Left forelimb (tissue), 1 donor: ENCODE measurements around the gene GLIS2.

Source experiments
- DNase-seq: peaks from one replicate; pipeline ENCODE4 v3.0.0-alpha.2; 2018; ENCODE audit warnings: low spot score

GLIS2 gene

DNA sequence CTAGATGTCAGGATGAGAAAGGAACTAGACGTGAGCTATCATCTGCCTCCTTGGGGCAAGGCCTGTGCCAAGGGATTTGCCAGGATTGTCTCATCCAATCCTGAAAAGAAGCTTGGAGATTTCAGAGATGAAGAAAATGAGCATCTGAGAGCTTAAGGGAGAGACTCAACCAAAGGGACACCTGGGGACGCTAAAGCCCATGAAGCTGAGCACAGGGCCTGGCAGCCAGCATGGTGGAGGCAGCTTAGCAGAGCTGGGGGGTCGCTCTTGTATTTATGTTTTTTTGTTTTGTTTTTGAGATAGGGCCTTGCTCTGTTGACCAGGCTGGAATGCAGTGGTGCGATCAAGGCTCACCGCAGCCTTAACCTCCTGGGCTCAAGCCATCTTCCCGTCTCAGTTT, 18.4 kb upstream of the GLIS2 start:
- no peak for DNase-seq

- peak; percentile 85 for DNase-seq
Measured at GRCh38 chr16:4298761-4299522, 16.9 kb upstream of the GLIS2 start.

GRCh38 chr16:4301177-4301576, 14.7 kb upstream of the GLIS2 start:
- no peak for DNase-seq

DNA sequence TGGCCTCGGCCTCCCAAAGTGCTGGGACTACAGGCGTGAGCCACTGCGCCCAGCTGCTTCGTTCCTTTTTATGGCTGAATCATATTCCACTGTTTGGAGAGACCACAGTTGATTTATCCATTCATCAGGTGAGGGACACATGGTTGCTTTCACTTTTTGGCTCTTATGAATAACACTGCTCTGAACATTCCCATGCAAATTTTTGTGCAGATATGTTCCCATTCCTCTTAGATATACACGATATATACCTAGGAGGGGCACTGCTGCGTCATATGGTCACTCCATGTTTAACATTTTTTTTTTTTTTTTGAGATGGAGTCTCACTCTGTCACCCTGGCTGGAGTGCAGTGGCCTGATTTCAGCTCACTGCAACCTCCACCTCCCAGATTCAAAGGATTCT, 13.9 kb upstream of the GLIS2 start:
- DNase-seq, result no peak

DNA sequence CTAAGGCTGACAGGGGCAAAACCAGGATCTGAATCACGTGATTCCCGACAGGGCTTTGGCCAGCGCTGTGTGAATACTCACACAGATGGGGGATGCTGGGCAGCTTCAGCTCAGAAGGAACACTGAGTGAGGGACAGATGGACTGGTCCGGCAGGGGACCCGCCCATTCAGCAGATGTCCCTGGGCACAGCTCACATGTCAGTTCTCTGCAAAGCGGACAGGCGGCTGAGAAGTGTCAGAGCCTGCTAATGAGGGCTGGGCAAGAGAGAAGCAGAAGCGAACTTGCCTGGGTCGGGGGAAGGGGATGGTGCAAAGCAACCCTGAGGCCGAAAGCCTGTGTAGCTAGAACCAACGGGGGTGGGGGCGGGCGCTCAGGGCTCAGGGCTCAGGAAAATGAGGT, 11.9 kb upstream of the GLIS2 start:
- DNase-seq, result no peak

DNA sequence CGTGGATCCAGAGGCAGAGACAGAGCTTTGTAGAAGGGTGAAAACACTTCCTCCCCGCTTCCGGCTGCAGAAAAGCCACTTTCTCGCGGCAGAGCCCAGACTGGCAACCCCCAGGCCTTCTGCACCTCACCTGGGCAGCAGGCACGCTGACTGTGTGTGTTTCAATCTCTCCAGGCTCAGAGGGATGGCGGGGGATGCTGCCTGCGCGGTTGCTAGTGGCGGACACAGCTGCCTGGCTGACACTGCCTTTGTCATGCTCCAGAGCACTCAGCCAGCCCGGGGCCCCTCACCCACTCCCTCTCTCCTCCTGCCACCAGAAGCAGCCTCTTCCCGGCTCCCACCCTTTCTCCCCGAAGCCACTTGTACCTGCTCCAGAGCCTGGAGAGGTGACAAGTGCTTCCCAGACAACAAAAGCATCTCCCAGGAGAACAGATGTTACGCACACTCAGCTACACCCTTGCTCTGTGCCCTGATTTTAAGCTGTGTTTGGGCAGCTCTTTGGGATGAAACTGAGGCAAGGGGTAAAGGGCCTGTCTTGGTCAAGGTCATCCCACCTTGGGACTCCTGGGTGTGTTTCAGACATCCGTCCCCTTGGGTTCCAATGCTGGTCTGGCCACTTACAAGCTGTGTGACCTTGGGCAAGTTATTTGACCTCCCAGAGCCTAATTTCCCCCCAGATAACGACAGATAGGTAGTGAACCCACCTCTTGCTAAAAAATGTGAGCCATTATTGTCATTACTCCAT, 9.2 kb upstream of the GLIS2 start:
- no peak for DNase-seq

DNA sequence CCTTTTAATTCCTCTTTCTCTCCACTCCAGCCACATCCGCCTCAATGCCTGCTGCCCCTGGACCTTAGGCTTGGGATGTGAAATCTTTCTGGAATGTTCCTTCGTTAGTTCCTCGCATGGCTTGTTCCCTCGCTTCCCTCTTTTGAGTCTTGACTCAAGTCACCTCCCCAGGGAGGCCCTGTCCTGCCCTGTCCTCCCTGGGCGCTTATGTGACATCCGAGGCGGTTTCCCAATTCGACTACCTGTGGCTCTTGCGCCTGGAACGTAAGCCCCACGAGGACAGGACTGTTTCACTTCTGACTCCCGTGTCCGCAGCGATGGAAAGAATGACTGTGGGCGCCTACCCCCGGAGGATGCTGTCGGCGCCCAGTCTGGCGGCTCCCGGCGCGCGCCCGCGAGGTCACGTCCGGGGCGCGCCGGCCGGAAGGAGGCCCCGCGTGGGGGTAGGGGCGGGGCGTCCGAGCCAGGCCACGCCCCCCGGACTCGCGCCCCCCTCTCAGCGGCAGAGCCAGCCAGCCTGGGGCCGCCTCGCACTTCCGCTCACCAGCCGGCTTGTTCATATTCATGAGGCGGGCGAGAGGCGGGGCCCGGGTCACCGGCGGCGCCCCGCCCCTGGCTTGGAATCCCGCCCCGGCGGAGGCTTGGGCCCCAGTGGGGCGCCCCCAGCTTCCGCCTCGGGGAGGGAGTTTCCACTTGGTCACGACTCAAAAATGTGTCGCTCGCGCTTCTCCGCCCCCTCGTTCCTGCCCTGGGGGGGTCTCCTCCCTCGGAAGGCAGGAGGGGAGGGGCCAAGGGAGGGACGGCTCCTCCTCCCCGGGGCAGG, 8.4 kb upstream of the GLIS2 start:
- DNase-seq, result peak; percentile 93

GRCh38 chr16:4309102-4309832, 6.6 kb upstream of the GLIS2 start:
- no peak for DNase-seq

- no peak for DNase-seq
Measured at GRCh38 chr16:4309833-4310266, 6.0 kb upstream of the GLIS2 start.

DNA sequence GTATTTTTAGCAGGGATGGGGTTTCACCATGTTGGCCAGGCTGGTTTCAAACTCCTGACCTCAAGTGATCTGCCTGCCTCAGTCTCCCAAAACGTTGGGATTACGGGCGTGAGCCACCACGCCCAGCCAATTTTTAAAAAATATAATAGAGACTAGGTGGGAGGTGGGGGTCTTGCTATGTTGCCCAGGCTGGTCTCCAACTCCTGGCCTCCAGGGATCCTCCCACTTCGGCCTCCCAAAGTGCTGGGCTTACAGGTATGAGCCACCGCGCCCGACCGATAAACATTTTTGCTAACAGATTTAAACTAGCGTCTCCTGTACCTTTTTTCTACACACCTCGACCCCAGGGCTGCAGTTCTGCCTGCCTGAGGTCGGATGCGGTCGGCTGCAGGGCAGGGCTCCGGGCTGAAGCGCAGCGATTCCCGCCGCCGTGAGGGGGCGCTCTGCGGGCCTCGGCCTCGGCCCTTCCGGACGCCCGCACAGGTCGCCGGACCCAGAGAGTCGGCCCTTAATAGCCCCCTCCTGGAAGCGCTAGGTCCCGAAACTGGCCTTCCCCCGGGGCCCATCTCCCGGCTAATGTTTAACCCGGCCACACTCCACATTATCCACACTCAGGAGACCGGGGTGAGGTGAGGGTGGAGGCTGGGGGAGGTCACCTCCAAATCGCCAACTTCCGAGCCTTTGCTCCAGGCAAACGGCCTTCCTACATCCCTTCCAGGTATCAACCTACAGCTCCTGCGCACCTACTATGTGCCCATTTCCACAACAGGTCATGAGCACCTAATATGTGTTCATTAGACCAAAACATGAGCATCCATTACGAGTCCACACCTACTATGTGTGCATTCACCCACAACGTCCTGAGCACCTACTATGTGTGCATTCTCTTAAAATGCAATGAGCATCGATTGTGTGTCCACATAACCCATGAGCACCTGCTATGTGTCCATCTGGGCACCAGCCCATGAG, 2.0 kb upstream of the GLIS2 start:
- DNase-seq, result no peak

DNA sequence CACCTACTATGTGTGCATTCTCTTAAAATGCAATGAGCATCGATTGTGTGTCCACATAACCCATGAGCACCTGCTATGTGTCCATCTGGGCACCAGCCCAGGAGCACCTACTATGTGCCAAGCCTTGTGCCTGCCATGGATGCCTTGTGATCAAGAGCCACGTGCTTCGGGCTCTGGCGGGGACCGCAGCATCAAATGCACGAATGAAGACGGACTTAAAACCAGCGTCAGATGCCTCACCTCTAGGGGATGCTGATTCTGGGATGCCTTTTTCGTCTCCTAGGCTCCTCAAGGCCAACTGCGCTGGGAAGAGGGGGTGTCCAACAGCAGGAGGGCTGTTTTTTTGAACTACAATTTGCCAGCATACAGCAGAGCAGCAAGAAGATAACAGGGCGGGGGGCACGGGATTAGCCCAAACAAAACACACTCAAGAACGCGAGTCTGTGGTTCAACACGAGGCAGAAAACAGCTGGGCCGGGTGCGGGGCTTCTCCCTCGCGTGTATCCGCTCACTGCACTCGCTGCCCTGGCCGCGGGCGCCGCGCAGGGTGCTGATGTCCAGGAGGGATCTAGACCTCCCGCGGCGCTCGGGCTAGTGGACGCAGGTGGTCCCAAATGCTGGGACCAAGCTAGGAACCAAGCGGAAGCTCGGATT, 1.2 kb upstream of the GLIS2 start:
- no peak for DNase-seq

- DNase-seq, result no peak
Measured at GRCh38 chr16:4316108-4316863, 419 bp downstream of the GLIS2 start.

DNA sequence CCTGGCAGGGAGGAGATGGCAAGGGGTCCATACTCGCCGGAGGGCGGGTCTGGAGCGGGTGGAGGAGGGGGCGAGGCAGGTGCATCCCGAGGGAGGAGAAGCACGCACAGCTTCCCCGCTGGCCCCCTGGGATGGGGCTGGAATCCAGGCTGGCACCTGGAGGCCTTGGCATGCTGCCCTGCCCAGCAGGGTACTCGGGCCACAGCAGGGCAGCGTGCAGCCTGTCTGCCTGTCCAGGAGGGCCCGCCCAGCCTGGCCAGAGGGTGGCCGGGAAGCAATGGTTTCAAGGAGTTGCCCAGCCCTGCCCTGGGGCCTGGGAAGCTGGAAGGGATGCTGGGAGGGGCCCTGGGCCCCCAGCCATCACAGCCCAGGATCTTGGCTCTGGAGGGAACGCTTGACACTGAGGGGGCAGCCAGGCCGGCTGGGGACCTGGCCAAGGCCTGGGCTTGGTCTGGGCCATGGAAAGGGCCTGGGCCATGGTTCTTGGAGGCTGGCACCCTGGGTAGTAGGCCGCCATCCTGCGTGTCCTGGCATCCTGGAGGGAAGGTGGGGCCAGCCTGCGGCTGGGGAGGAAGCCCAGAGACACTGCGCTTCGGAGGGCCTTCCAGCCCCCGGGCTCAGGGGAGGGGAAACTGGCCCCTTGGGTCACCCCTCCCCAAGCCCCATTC, 1.1 kb downstream of the GLIS2 start:
- peak; percentile 72 for DNase-seq

- DNase-seq, result peak; percentile 69
Measured at GRCh38 chr16:4317532-4318450, 1.9 kb downstream of the GLIS2 start.

DNA sequence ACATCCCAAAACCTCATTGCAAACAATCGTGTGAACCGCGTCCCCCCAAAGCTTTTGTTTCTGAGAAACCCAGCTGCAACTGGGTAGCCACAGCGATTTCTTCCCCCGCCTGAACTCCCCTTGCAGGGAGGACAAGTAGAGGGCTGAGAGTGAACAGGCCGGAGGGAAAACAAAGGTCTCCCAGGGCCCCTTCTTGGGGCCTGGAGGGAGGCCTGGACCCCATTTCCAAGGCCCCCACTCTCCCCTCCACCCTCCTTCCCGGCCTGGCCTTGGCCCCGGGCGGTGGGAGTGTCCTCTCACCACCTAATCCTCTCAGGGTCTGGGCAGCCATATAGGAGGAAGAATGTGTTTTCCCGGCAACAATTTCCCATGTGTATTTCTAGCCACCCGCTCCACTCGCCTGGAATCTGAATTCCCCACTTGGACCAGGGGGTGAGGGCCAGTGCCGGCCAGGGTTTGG, 2.6 kb downstream of the GLIS2 start:
- DNase-seq, result peak; percentile 67

DNA sequence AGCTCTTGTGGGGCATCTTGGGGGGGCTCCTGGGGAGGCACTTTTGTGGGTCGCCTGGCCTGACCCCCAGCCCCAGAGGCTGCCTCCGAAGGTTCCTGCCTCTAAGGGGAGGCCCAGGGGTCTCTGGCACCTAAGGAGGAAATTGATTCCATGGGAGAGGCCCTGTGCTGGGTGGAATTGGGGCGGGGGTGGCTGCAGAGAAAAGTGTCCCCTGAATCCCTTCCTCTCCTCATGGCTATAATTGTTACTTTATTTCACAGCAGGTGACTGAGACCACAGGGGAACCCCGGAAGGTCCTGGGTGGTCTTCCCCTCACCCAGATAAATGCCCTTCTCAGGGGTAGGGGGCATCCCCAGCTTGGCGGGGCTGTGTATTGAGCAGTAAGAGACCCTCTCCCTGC, 3.1 kb downstream of the GLIS2 start:
- peak; percentile 64 for DNase-seq
